WTC11 (cell line): ENCODE data around the gene BMS1.

Source experiments
- CBFB ChIP-seq: sonication (generic); formaldehyde crosslinking; IDR thresholded peaks from 2 replicates; pipeline ENCODE4 v1.8.1; 2022; ENCODE audit warnings: mild to moderate bottlenecking, low read depth, missing genetic modification reagents
- CREB1 ChIP-seq: sonication (generic); formaldehyde crosslinking; IDR thresholded peaks from 2 replicates; pipeline ENCODE4 v1.8.0; 2023; ENCODE audit warnings: mild to moderate bottlenecking, missing genetic modification reagents
- ETV6 ChIP-seq: sonication (generic); formaldehyde crosslinking; IDR thresholded peaks from 2 replicates; pipeline ENCODE4 v1.8.1; 2022; ENCODE audit warnings: mild to moderate bottlenecking, missing genetic modification reagents
- FOXP1 ChIP-seq: sonication (generic); formaldehyde crosslinking; IDR thresholded peaks from 2 replicates; pipeline ENCODE4 v1.8.0; 2022; ENCODE audit warnings: missing genetic modification reagents, mild to moderate bottlenecking, moderate library complexity, borderline replicate concordance
- NR1H2 ChIP-seq: sonication (generic); formaldehyde crosslinking; IDR thresholded peaks from 2 replicates; pipeline ENCODE4 v1.9.0; 2021; ENCODE audit warnings: mild to moderate bottlenecking, moderate library complexity, missing genetic modification reagents
- TF ChIP-seq, protein P1 (sequence below): sonication (generic); formaldehyde crosslinking; IDR thresholded peaks from 2 replicates; pipeline ENCODE4 v1.8.1; 2022; ENCODE audit warnings: mild to moderate bottlenecking, missing genetic modification reagents, moderate library complexity, borderline replicate concordance
- TF ChIP-seq, protein P2 (sequence below): fragments of 200-600 bp; IDR thresholded peaks from 2 replicates; pipeline ENCODE4 v1.8.0; 2022; ENCODE audit warnings: antibody characterized with exemption
- TF ChIP-seq, protein P3 (sequence below): sonication (generic); formaldehyde crosslinking; IDR thresholded peaks from 2 replicates; pipeline ENCODE4 v1.8.0; 2022; ENCODE audit warnings: missing genetic modification reagents
- TF ChIP-seq, protein P4 (sequence below): fragments of 250-450 bp; sonication (Bioruptor Pico); IDR thresholded peaks from 2 replicates; pipeline ENCODE4 v1.9.0; 2021; ENCODE audit warnings: mild to moderate bottlenecking, borderline replicate concordance
- TF ChIP-seq, protein P5 (sequence below): sonication (generic); formaldehyde crosslinking; IDR thresholded peaks from 2 replicates; pipeline ENCODE4 v1.8.1; 2023; ENCODE audit warnings: mild to moderate bottlenecking, missing genetic modification reagents
- TF ChIP-seq, protein P6 (sequence below): sonication (generic); formaldehyde crosslinking; IDR thresholded peaks from 2 replicates; pipeline ENCODE4 v1.8.1; 2022; ENCODE audit warnings: missing genetic modification reagents, borderline replicate concordance

DNA sequence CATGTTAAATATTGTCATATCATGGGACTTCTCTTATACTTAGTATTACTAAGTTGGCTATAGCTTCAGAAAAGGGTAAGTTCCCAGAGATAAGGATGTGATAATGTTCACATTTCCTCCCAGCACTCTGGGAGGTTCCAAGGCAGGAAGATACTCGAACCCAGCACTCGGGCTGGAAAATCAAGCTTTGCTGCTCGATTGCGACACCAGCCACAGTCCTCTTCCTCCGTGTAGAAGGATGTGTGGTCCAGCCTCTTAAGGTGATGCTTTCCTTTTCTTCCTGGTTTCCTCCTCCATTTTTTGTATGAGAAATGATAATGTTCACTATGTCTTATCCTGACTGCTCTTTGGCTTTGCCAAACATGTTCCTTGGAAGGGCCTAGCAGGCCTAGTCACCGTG lies 3.2 kb downstream of the BMS1 start:
- TF ChIP-seq ETV6 (CRISPR knock-in tag) (no peak), CREB1 (CRISPR knock-in tag) (no peak), CBFB (no peak), NR1H2 (no peak), FOXP1 (no peak)
- TF ChIP-seq, protein P1, sequence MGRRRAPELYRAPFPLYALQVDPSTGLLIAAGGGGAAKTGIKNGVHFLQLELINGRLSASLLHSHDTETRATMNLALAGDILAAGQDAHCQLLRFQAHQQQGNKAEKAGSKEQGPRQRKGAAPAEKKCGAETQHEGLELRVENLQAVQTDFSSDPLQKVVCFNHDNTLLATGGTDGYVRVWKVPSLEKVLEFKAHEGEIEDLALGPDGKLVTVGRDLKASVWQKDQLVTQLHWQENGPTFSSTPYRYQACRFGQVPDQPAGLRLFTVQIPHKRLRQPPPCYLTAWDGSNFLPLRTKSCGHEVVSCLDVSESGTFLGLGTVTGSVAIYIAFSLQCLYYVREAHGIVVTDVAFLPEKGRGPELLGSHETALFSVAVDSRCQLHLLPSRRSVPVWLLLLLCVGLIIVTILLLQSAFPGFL (CRISPR knock-in tag): no peak
- TF ChIP-seq, protein P2, sequence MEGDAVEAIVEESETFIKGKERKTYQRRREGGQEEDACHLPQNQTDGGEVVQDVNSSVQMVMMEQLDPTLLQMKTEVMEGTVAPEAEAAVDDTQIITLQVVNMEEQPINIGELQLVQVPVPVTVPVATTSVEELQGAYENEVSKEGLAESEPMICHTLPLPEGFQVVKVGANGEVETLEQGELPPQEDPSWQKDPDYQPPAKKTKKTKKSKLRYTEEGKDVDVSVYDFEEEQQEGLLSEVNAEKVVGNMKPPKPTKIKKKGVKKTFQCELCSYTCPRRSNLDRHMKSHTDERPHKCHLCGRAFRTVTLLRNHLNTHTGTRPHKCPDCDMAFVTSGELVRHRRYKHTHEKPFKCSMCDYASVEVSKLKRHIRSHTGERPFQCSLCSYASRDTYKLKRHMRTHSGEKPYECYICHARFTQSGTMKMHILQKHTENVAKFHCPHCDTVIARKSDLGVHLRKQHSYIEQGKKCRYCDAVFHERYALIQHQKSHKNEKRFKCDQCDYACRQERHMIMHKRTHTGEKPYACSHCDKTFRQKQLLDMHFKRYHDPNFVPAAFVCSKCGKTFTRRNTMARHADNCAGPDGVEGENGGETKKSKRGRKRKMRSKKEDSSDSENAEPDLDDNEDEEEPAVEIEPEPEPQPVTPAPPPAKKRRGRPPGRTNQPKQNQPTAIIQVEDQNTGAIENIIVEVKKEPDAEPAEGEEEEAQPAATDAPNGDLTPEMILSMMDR: no peak
- TF ChIP-seq, protein P3, sequence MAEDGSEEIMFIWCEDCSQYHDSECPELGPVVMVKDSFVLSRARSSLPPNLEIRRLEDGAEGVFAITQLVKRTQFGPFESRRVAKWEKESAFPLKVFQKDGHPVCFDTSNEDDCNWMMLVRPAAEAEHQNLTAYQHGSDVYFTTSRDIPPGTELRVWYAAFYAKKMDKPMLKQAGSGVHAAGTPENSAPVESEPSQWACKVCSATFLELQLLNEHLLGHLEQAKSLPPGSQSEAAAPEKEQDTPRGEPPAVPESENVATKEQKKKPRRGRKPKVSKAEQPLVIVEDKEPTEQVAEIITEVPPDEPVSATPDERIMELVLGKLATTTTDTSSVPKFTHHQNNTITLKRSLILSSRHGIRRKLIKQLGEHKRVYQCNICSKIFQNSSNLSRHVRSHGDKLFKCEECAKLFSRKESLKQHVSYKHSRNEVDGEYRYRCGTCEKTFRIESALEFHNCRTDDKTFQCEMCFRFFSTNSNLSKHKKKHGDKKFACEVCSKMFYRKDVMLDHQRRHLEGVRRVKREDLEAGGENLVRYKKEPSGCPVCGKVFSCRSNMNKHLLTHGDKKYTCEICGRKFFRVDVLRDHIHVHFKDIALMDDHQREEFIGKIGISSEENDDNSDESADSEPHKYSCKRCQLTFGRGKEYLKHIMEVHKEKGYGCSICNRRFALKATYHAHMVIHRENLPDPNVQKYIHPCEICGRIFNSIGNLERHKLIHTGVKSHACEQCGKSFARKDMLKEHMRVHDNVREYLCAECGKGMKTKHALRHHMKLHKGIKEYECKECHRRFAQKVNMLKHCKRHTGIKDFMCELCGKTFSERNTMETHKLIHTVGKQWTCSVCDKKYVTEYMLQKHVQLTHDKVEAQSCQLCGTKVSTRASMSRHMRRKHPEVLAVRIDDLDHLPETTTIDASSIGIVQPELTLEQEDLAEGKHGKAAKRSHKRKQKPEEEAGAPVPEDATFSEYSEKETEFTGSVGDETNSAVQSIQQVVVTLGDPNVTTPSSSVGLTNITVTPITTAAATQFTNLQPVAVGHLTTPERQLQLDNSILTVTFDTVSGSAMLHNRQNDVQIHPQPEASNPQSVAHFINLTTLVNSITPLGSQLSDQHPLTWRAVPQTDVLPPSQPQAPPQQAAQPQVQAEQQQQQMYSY (CRISPR knock-in tag): no peak
- TF ChIP-seq, protein P4, sequence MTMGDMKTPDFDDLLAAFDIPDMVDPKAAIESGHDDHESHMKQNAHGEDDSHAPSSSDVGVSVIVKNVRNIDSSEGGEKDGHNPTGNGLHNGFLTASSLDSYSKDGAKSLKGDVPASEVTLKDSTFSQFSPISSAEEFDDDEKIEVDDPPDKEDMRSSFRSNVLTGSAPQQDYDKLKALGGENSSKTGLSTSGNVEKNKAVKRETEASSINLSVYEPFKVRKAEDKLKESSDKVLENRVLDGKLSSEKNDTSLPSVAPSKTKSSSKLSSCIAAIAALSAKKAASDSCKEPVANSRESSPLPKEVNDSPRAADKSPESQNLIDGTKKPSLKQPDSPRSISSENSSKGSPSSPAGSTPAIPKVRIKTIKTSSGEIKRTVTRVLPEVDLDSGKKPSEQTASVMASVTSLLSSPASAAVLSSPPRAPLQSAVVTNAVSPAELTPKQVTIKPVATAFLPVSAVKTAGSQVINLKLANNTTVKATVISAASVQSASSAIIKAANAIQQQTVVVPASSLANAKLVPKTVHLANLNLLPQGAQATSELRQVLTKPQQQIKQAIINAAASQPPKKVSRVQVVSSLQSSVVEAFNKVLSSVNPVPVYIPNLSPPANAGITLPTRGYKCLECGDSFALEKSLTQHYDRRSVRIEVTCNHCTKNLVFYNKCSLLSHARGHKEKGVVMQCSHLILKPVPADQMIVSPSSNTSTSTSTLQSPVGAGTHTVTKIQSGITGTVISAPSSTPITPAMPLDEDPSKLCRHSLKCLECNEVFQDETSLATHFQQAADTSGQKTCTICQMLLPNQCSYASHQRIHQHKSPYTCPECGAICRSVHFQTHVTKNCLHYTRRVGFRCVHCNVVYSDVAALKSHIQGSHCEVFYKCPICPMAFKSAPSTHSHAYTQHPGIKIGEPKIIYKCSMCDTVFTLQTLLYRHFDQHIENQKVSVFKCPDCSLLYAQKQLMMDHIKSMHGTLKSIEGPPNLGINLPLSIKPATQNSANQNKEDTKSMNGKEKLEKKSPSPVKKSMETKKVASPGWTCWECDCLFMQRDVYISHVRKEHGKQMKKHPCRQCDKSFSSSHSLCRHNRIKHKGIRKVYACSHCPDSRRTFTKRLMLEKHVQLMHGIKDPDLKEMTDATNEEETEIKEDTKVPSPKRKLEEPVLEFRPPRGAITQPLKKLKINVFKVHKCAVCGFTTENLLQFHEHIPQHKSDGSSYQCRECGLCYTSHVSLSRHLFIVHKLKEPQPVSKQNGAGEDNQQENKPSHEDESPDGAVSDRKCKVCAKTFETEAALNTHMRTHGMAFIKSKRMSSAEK (CRISPR knock-in tag): no peak
- TF ChIP-seq, protein P5, sequence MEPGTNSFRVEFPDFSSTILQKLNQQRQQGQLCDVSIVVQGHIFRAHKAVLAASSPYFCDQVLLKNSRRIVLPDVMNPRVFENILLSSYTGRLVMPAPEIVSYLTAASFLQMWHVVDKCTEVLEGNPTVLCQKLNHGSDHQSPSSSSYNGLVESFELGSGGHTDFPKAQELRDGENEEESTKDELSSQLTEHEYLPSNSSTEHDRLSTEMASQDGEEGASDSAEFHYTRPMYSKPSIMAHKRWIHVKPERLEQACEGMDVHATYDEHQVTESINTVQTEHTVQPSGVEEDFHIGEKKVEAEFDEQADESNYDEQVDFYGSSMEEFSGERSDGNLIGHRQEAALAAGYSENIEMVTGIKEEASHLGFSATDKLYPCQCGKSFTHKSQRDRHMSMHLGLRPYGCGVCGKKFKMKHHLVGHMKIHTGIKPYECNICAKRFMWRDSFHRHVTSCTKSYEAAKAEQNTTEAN (CRISPR knock-in tag): no peak
- TF ChIP-seq, protein P6, sequence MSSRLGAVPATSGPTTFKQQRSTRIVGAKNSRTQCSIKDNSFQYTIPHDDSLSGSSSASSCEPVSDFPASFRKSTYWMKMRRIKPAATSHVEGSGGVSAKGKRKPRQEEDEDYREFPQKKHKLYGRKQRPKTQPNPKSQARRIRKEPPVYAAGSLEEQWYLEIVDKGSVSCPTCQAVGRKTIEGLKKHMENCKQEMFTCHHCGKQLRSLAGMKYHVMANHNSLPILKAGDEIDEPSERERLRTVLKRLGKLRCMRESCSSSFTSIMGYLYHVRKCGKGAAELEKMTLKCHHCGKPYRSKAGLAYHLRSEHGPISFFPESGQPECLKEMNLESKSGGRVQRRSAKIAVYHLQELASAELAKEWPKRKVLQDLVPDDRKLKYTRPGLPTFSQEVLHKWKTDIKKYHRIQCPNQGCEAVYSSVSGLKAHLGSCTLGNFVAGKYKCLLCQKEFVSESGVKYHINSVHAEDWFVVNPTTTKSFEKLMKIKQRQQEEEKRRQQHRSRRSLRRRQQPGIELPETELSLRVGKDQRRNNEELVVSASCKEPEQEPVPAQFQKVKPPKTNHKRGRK (CRISPR knock-in tag): no peak
